Measurements from ENCODE around the gene KRT1. TPM values are rescaled to one million over a fixed set of nuclear protein-coding genes. Genes with fewer than 3 reads are reported as not detected.

KRT1 gene
- total and polyA plus RNA-seq, 9 donors = not detected

DNA sequence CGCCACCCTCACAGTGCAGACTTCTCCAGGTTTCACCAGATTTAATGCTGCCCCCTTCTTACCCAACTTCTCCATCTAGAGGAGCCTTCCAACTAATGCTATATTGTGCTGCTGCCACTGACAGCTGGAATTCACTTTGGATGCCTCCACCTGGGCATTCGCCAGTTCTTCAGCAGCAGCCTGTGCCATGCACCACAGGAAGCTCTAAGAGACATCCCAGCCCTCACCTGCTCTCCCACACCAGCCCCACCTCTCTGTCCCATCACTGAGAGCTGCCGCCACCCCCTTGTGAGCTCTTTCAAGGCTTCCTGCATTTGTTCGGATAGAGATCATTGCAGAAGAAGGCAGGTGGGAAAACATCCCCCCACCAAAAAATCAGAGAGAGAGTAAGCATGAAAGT lies 23.6 kb downstream of the KRT1 start:
- H3K27ac ChIP-seq = no peak overlapping the region
- no peaks in the 10 kb centered on the region for H3K27me3 ChIP-seq
- H3K4me1 ChIP-seq (ENCODE audit: insufficient read depth) = no peaks in the 10 kb centered on the region
- H3K4me3 ChIP-seq = no peak overlapping the region
- TF ChIP-seq EP300 (IDR thresholded peaks at IDR 0.05) (no peak), POLR2A (IDR thresholded peaks at IDR 0.05) (no peak)
- TF ChIP-seq, protein P1, sequence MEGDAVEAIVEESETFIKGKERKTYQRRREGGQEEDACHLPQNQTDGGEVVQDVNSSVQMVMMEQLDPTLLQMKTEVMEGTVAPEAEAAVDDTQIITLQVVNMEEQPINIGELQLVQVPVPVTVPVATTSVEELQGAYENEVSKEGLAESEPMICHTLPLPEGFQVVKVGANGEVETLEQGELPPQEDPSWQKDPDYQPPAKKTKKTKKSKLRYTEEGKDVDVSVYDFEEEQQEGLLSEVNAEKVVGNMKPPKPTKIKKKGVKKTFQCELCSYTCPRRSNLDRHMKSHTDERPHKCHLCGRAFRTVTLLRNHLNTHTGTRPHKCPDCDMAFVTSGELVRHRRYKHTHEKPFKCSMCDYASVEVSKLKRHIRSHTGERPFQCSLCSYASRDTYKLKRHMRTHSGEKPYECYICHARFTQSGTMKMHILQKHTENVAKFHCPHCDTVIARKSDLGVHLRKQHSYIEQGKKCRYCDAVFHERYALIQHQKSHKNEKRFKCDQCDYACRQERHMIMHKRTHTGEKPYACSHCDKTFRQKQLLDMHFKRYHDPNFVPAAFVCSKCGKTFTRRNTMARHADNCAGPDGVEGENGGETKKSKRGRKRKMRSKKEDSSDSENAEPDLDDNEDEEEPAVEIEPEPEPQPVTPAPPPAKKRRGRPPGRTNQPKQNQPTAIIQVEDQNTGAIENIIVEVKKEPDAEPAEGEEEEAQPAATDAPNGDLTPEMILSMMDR (IDR thresholded peaks at IDR 0.05) = no peak
- no peaks in the 10 kb centered on the region for H3K36me3 ChIP-seq
- 49 to 69% (median 55%) methylated on average over 4 of the region's 4 CpGs for WGBS, 3 donors
- no peaks in the 10 kb centered on the region for H3K9me3 ChIP-seq
- no peak for DNase-seq
- intact Hi-C loops (cut with DNase I) = no loop called here

DNA sequence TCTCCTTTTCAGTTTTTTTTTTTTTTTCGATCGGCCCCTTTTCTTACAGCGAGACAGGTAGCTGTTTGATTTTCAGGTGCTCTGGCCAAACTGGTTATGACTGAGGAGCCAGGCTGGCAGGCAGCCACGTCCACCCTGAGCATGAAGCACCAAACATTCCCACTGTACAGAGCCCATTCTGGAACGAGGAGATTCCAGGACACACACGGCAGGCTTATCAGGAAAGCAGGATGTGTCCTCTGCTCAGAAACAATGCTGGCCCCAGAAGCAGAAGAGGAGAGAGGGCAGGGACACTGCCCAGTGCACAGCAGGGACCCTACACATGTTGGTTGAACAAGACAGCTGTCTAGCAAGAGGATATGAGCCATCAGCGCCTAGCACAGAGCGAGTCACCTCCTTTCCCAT lies 24.5 kb downstream of the KRT1 start:
- H3K9me3 ChIP-seq = no peaks in the 10 kb centered on the region
- H3K36me3 ChIP-seq = no peaks in the 10 kb centered on the region
- H3K4me1 ChIP-seq (ENCODE audit: insufficient read depth) = no peaks in the 10 kb centered on the region
- WGBS, 3 donors = 42 to 62% (median 55%) methylated on average over 8 of the region's 8 CpGs
- intact Hi-C loops (cut with DNase I) = no loop called here
- no peak overlapping the region for H3K27ac ChIP-seq
- no peak for DNase-seq
- no peak overlapping the region for H3K4me3 ChIP-seq
- no peak for TF ChIP-seq POLR2A (IDR thresholded peaks at IDR 0.05)
- TF ChIP-seq, protein P1 (IDR thresholded peaks at IDR 0.05) = no peak
- TF ChIP-seq EP300 (IDR thresholded peaks at IDR 0.05) = no peak
- H3K27me3 ChIP-seq = no peaks in the 10 kb centered on the region

DNA sequence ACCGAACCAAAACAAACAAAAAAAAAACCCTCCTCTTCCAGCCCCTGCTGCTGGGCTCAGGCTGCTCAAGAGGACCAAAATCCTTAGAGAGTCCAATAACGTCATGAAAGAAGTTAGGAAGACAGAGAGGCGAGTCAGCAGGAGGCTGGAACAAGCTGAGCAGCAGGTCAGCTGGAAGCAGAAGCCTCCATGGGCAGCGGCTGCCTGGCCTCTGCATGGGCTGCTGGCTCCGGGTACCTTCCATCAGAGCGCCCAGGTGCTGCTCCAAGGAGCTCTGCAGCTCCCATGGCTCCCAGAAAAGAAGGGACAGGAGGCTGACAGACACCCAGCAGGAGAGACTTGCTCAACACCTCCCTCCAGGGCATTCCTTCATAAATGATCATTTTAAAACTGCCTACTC lies 25.0 kb downstream of the KRT1 start:
- H3K27ac ChIP-seq = no peak overlapping the region
- intact Hi-C loops (cut with DNase I) = no loop called here
- WGBS, 3 donors = 56 to 63% (median 59%) methylated on average over 6 of the region's 6 CpGs
- TF ChIP-seq POLR2A (IDR thresholded peaks at IDR 0.05) (no peak), EP300 (IDR thresholded peaks at IDR 0.05) (no peak)
- TF ChIP-seq, protein P1 (IDR thresholded peaks at IDR 0.05) = no peak
- no peak for DNase-seq
- H3K9me3 ChIP-seq = no peaks in the 10 kb centered on the region
- no peak overlapping the region for H3K4me3 ChIP-seq
- no peaks in the 10 kb centered on the region for H3K4me1 ChIP-seq (ENCODE audit: insufficient read depth)
- no peaks in the 10 kb centered on the region for H3K36me3 ChIP-seq
- no peaks in the 10 kb centered on the region for H3K27me3 ChIP-seq

DNA sequence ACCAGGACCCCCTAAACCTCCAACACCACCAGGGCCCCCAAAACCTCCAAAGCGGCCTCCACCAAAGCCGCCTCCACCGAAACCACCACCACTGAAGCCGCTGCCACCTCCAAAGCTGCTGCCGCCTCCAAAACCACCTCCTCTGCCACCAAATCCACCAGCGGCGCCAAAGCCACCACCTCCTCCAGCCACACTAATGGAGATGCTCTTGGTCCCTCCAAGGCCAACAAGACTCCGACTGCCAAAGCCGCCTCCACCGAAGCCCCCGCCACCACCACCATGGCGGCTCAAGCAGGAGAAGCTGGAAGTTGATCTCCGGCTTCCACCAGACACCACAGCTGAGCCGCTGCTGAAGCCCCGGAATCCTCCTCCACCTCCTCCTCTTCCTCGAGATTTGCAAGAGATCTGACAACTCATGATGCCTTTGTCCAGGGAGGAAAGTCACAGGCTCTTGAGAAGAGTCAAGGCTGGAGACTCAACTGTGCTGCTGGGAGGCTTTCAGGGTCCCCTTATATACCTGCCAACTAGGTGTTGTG lies 28.4 kb downstream of the KRT1 start, which contains the start of gene KRT2:
TSS of gene KRT2 (minus strand) at position 486 of the 536 bp plus-strand sequence. CDS start at position 417, 69 bp downstream.
- H3K4me3 ChIP-seq = no peak within 1 kb of the TSS
- 91 to 95% (median 94%) methylated on average over 16 of the region's 16 CpGs for WGBS, 3 donors
- intact Hi-C loops (cut with DNase I) = no loop called here

More for the DNA sequence above, 28.4 kb downstream of the KRT1 start, which contains the start of gene KRT2:
- H3K27me3 ChIP-seq = no peaks in the 10 kb centered on the region
- H3K36me3 ChIP-seq = no peaks in the 10 kb centered on the region
- TF ChIP-seq POLR2A (IDR thresholded peaks at IDR 0.05) (no peak), EP300 (IDR thresholded peaks at IDR 0.05) (no peak)
- TF ChIP-seq, protein P1 (IDR thresholded peaks at IDR 0.05) = no peak
- no peak within 1 kb of the TSS for H3K27ac ChIP-seq
- H3K4me1 ChIP-seq (ENCODE audit: insufficient read depth) = no peaks in the 10 kb centered on the region
- no peak for DNase-seq
- H3K9me3 ChIP-seq = no peaks in the 10 kb centered on the region

Data from ovary (tissue), 9 donors.